GM12892 (cell line): ENCODE measurements around the gene KLF6.

Source experiments
- DNase-seq: peaks from one replicate; pipeline ENCODE4 v3.0.0; 2011; ENCODE audit not compliant: insufficient read length
- FAIRE-seq: peaks from 2 replicates; lab custom pipeline; 2011; peaks lifted over from hg19 to GRCh38; lab: Jason Lieb, UNC
- POLR2A ChIP-seq: IDR thresholded peaks from 2 replicates; pipeline ENCODE4 v1.6.1; 2011; ENCODE audit warnings: low read depth, low read length, control low read depth
- POLR2AphosphoS5 ChIP-seq: IDR thresholded peaks from 2 replicates; pipeline ENCODE4 v1.6.1; 2011; ENCODE audit warnings: low read depth, low read length, control low read depth
- TAF1 ChIP-seq: IDR thresholded peaks from 2 replicates; pipeline ENCODE4 v1.6.1; 2011; ENCODE audit warnings: low read depth, mild to moderate bottlenecking, control low read depth, low read length, borderline replicate concordance

KLF6 gene

DNA sequence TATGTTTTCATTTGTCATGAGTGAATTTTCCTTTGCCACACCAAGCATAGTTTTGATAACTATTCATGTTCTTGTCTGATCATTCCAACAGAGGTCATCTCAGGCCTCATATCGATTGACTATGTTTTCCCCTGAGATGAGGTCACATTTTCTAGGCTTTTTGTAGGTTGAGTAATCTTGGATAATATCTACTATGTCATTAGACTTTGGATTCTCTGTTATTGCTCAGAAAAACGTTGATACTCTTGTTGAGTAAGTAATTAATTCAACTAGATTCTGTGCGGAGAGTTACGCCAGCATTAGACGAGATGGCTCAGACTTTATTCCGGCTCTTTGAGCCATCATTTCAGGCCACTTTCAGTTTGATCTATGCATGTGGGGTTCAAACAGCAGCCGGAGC lies 57.7 kb downstream of the KLF6 start:
- DNase-seq (no peak), FAIRE-seq (no peak)
- TF ChIP-seq POLR2A (no peak), TAF1 (no peak), POLR2AphosphoS5 (no peak)
